Stromal cell of bone marrow (primary cell): ENCODE measurements around the gene UBE2I.
"Not testable (repeated sequence)": the region's sequence is repeated elsewhere in the genome, so short reads cannot be mapped to it uniquely, and the experiment has no call there.

Experiments
- DNase-seq: peaks from one replicate; pipeline ENCODE4 v3.0.0-alpha.2; 2012; ENCODE audit warnings: low read depth

UBE2I gene

GRCh38 chr16:1277617-1278282, 31.7 kb upstream of the UBE2I start:
- no peak for DNase-seq

- DNase-seq, result no peak
Observed at GRCh38 chr16:1278477-1278876, 31.0 kb upstream of the UBE2I start.

- no peak for DNase-seq
Observed at GRCh38 chr16:1279081-1279944, 30.1 kb upstream of the UBE2I start.

GRCh38 chr16:1279945-1280589, 29.4 kb upstream of the UBE2I start:
- no peak for DNase-seq

GRCh38 chr16:1280783-1281182, 28.7 kb upstream of the UBE2I start:
- no peak for DNase-seq

GRCh38 chr16:1281517-1281916, 27.9 kb upstream of the UBE2I start:
- no peak for DNase-seq

GRCh38 chr16:1282324-1282973, 27.0 kb upstream of the UBE2I start:
- no peak for DNase-seq

- DNase-seq, result no peak
Observed at GRCh38 chr16:1283296-1283695, 26.1 kb upstream of the UBE2I start.

- DNase-seq, result no peak
Observed at GRCh38 chr16:1283996-1284616, 25.3 kb upstream of the UBE2I start.

GRCh38 chr16:1285669-1286512, 23.5 kb upstream of the UBE2I start:
- DNase-seq, result no peak

GRCh38 chr16:1286513-1287094, 22.8 kb upstream of the UBE2I start:
- no peak for DNase-seq

GRCh38 chr16:1287982-1288670, 21.3 kb upstream of the UBE2I start:
- DNase-seq, result no peak

- DNase-seq, result no peak
Observed at GRCh38 chr16:1288813-1289476, 20.5 kb upstream of the UBE2I start.

GRCh38 chr16:1289477-1289866, 20.0 kb upstream of the UBE2I start:
- DNase-seq, result no peak

- no peak for DNase-seq
Observed at GRCh38 chr16:1290063-1290501, 19.4 kb upstream of the UBE2I start.

GRCh38 chr16:1290860-1291575, 18.4 kb upstream of the UBE2I start:
- DNase-seq, result no peak

GRCh38 chr16:1291576-1291974, 17.9 kb upstream of the UBE2I start:
- DNase-seq, result no peak

GRCh38 chr16:1292208-1292607, 17.2 kb upstream of the UBE2I start:
- not testable (repeated sequence) for DNase-seq

GRCh38 chr16:1292808-1293207, 16.6 kb upstream of the UBE2I start:
- not testable (repeated sequence) for DNase-seq
